Stimulated activated CD4-positive, alpha-beta T cell treated with anti-CD3 and anti-CD28 coated beads, Interleukin-12 subunit alpha, Interleukin-12 subunit beta, amount 100 ng/mL, for 48 hours (primary cell): Measurements from ENCODE around the gene VWF.
"Not testable (repeated sequence)": the region's sequence is repeated elsewhere in the genome, so short reads cannot be mapped to it uniquely, and the experiment has no call there.

Experiments used
- DNase-seq, 3 donors: peaks; one replicate each; pipeline ENCODE4 v3.0.0-alpha.2; 2020; ENCODE audit warnings: low read depth in 2 of 3, low spot score in 1 of 3

VWF gene

GRCh38 chr12:6106218-6106617 is 18.3 kb downstream of the VWF start:
- no peak for DNase-seq

DNA sequence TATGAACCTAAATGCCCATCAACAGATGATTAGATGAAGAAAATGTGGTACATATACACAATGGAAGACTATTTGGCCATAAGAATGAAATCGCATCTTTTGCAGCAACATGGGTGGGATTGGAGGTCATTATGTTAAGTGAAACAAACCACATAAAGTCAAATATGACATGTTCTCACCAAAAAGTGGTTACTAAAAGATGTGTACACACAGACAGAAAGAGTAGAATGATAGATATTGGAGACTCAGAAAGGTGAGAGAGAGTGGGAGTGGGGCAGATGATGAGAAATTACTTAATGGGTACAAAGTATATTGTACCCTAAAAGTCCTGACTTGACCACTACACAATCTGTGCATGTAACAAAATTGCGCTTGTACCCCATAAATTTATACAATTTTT is 19.6 kb downstream of the VWF start:
- no peak for DNase-seq

- no peak for DNase-seq
Observed at GRCh38 chr12:6104027-6104426, 20.4 kb downstream of the VWF start.

DNA sequence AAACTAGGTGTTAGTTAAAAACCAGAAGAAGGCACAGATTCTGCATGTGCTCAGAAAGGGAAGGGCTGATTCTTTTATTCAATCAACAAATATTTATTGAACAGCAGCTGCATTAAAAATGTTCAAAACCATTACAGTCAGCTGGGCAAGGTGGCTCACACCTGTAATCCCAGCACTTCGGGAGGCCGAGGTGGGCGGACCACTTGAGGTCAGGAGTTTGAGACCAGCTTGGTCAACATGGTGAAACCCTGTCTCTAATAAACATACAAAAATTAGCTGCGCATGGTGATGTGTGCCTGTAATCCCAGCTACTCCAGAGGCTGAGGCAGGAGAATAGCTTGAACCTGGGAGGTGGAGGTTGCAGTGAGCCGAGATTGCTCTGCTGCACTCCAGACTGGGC is 22.4 kb downstream of the VWF start:
- DNase-seq = not testable (repeated sequence)

- no peak for DNase-seq
Observed at GRCh38 chr12:6099316-6099715, 25.2 kb downstream of the VWF start.

- no peak for DNase-seq
Observed at GRCh38 chr12:6097411-6097810, 27.1 kb downstream of the VWF start.

DNA sequence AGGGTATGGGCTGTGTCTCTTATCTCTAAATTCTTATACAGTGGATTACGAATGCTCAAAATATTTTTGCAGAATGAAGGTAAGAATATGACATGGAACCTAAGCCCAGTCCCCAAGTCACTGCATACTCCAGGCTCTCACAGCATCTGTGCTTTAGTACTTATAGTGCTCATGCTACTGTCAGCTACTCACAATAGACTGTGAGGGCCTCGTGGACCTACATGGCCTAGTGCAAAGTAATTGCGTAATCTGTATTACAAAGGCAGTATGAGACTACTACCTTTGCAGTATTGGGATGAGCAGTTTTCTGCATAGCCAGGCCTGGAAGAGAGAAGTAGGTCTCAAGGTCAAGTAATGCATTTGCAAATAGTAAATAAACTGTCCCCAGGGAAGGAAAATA is 27.9 kb downstream of the VWF start:
- no peak for DNase-seq

DNA sequence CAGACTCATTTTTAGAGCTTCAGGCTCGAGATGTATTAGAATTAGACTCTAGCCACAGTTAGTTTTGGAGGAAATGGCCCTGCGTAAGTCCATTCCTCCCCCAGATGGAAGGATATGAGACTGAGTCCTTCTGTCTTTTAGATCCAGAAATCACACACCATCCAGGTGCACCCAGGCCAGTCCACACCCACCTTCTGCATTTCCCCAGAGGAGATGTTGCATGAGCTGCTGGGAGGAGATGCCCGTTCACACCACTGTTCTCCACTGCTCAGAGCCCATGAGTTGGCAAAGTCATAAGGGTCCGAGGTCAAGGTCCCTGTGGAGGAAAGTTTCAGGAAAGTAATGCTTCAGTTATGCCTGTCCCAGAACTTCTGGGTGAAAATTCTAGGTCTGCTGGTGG is 29.2 kb downstream of the VWF start:
- no peak for DNase-seq

DNA sequence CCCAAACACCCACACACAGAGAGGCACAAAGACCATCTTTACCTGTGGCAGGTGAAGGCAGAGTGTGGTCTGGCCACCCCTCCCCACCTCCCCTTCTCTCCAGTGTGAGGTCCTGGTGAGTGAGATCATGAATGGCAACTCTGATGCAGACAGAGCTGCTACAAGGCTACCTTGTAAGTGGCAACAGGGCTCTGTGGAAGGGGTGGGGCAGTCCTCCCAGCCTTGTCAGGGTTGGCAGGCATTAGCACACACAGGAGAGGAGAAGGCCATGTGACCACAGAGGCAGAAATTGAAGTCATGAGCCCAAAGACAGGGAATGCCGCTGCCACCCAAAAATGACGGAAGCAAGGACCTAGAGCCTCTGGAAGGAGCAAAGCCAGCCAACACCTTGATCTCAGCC is 30.7 kb downstream of the VWF start:
- DNase-seq = no peak

DNA sequence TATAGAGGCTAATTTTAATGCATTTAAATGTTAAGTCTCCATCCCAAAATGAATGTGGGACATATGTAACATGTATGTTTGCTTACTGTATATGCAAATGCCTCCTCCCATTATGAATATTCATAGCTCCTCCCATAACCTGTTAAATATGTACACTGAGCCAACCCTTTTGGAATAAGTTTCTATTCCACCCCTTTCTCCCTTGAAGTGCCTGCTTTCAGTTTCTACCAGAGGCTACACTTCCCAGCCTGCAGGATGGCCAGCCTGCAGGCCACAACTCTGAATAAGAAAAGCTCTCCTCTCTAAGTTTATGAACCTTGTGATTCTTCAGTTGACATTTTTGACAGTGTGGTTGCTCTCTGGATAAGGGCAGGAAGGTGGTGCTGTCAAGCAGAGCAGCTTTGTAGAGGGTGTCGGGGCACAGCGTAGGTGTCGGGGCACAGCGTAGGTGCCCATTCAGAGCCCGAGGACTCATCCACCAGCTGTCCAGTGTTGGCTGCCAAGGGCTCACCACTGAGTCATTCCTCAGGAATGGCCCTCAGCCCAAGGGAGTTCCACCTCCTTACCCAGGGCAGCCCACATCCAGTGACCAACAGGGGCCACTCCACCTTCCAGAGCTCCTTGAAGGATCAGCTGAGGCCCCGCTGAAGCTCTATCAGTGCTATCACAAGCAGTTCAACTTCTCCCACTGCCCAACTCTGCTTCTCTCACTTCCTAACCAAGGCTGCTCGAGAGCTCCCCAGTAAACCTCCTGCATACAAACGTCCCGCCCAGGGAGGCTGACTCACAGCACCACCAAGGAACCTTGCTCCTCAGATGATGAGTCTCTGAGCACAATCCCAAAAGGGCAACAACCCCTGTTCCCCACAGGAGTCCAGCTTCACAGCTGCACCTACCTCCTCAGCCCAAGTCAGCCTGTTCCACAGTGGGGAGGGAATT is 31.4 kb downstream of the VWF start:
- DNase-seq = no peak

DNA sequence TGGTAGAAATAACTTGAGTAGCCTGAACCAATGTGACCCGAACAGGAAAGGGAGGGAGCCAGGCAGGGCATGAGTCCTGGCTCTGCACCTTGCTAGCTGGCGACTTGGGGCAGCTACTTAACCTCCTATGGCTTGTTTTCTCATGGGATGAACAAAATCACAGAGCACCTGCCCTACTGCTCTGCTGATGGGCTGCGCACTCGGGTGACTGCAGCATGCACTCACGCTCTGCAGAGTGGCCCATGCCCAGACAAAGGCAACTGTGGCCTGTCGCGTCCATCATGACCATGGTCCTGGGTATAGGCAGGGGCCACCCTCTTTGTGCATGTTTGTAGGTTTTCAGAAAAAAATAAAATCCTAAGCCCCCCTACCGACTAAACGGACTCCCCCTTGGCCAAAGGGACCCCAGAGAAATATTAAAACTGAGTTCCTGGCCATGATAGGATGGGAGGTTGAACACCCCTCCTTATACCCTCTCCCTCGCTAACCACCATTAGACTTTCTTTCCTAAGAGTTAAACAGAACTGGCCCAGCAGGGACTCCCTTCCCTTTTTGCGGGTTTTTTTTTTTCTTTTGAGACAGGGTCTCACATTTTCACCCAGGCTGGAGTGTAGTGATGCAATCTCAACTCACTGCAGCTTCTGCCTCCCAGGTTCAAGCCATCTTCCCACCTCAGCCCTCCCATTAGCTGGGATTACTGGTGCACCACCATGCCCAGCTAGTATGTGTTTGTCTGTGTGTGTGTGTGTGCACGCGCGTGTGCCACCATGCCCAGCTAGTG is 32.5 kb downstream of the VWF start:
- no peak for DNase-seq

- DNase-seq = no peak
Observed at GRCh38 chr12:6090803-6091202, 33.7 kb downstream of the VWF start.

- DNase-seq = no peak
Observed at GRCh38 chr12:6088921-6089747, 35.3 kb downstream of the VWF start.

- no peak for DNase-seq
Observed at GRCh38 chr12:6086316-6086715, 38.2 kb downstream of the VWF start.

DNA sequence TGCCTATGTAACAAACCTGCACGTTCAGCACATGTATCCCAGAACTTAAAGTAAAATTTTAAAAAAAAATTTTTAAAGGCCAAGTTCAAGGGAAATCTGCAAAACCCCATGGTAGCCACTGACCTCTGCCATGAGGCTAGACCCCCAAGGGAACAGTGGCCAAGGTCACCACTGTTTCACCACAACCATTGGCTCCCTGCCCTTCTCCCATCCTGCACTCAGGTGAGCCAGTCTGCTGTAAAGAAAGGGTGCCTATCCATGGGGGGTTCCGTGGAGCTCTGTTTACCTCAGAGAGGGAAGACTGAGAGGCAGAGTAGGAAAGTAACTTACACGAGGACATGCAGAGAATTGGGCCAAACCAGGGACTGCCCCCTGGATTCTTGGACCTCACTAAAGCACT is 38.6 kb downstream of the VWF start:
- no peak for DNase-seq

- DNase-seq = no peak
Observed at GRCh38 chr12:6084969-6085450, 39.5 kb downstream of the VWF start.

DNA sequence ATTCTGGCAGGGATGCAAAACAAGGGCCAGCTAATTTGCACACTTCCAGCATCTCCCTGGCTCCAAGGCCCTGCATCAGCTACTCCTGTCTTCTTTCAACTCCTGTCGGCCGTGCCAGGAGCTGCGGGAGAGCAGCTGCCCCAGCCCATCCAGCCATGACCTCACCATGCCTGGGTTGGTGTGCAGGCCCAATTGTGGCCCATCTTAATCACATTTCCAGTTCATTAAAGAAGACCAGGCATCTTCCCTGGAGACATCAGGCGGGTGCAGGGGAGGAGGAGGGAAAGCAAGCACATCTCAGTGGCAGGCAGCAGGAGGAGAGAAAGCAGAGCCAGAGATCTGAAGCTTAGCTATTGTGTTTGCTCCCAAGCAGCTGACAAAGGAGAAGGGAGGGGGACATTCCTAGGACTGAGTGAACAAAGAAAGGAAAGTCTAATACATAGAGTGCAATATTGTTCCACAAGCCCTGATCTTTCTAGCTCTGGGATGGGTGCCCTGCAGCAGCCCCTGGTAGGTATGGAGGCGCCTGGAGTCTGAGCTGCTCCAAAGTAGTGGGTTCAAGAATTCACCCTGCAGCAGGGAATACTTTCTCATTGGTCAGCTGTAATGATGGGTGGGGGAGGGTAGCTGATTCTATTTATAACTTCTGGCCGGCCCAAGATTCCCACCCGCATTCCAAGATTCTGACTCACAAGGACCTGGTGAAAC is 40.1 kb downstream of the VWF start:
- no peak for DNase-seq

DNA sequence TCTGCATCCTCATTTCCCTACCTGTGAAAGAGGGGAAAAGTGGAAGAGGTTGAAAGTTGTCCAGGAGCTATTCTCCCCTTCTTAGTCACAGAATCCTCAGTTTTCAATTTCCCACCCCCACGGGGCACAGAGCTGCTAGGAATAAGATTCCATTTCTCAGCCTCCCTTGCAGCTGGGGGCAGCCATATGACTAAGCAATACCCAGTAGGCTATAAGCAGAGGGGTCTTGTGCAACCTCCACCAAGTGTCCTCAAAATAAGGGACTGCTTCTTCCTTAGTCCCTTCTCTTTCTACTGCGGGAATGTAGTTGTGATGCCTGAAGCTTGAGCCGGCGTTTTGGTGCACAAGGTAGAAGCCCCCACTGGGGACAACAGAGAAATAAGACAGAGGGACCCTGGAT is 40.9 kb downstream of the VWF start:
- no peak for DNase-seq

- DNase-seq = no peak
Observed at GRCh38 chr12:6082613-6083012, 41.9 kb downstream of the VWF start.

DNA sequence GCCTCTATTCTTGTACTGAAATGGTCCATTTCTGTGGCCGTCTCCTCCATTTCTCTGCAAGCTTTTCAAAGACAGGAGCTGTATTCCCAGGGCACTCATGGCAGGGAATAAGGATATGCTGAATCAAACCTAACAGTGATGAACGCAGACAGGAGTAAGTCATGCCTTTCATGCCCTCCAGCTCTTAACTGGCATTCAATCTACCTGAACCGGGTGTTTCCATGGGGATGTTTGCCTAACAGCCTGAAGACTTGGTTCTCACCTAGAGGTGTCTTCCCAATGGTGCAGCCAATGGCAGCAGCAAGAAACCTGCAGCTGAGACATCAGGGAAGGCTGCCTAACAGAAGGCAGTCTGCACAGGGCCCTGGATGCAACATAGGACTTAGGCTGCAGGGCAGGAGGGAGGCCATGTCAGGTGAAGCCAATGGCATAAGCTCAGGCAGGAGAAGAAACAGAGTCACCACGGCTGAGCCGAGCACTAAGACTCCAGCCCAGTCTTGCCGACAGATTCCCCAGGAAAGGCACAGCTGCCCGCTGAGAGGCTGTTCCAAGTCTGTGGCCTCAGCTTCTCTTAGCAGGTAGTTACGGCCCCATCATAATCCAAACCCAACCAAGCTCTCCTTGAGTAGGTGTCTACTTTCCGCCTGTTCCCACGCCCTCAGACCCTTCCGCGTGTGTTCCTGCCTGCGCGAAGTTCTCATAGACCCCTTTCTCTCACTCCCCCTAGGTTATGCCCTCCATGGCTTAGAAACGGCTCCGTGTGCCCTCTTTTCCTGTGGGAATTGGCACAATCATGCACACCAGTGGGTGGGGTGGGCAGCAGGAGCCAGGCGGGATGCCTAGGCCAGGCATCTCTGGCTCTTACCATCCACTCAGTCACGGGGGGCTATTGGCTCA is 44.1 kb downstream of the VWF start:
- no peak for DNase-seq
